Calu3 (cell line): Measurements from ENCODE around the gene MED27. TPM values are rescaled to one million over a fixed set of nuclear protein-coding genes. Genes with fewer than 3 reads are reported as not detected.
A peak's percentile ranks its signal among the peaks of the same experiment; 100 is the strongest.

Source experiments
- BruUV-seq: library from RNA; stranded (reverse); fragments of 400-500 nt; replicated peaks from 2 replicates; lab custom pipeline; 2021; lab: Mats Ljungman, UMichigan
- CTCF ChIA-PET: fragments of 300-600 bp; sonication (Branson Sonifier 250); formaldehyde crosslinking; loops from one replicate; lab custom pipeline; 2022; ENCODE audit warnings: antibody characterized with exemption; lab: Charles Lee
- DNase-seq: peaks from one replicate; pipeline ENCODE4 v3.0.0; 2022
- H3K27ac Mint-ChIP-seq: one replicate; pipeline ENCODE4 v1.8.0; 2022; ENCODE audit warnings: mixed read lengths; ENCODE audit not compliant: unreplicated experiment
- H3K27me3 Mint-ChIP-seq: one replicate; pipeline ENCODE4 v1.8.0; 2022; ENCODE audit warnings: mixed read lengths; ENCODE audit not compliant: unreplicated experiment
- H3K36me3 Mint-ChIP-seq: one replicate; pipeline ENCODE4 v1.8.0; 2022; ENCODE audit warnings: mild to moderate bottlenecking, moderate library complexity, mixed read lengths; ENCODE audit not compliant: insufficient read depth, unreplicated experiment
- H3K4me1 Mint-ChIP-seq: one replicate; pipeline ENCODE4 v1.8.0; 2022; ENCODE audit warnings: mild to moderate bottlenecking, low read depth, mixed read lengths; ENCODE audit not compliant: unreplicated experiment
- H3K4me3 Mint-ChIP-seq: one replicate; pipeline ENCODE4 v1.8.0; 2022; ENCODE audit warnings: mild to moderate bottlenecking, low read depth, moderate library complexity, mixed read lengths; ENCODE audit not compliant: unreplicated experiment
- H3K9me3 Mint-ChIP-seq: one replicate; pipeline ENCODE4 v1.8.0; 2022; ENCODE audit warnings: low read depth, mixed read lengths; ENCODE audit not compliant: unreplicated experiment
- intact Hi-C: fragments of 100-400 bp; cut with micrococcal nuclease; formaldehyde crosslinking; loops from one replicate; pipeline ENCODE4 v1.10.0; 2022; ENCODE audit not compliant: unreplicated experiment
- total RNA-seq: library from RNA; stranded (reverse); gene quantifications from 2 replicates; pipeline ENCODE4 v1.2.3, GENCODE V29; 2022
- TF ChIP-seq, protein P1 (sequence below): fragments of 200-600 bp; IDR thresholded peaks from one replicate; pipeline ENCODE4 v1.8.0; 2022; ENCODE audit warnings: antibody characterized with exemption; ENCODE audit not compliant: unreplicated experiment

MED27 gene
- total RNA-seq, 1 experiment from 2014 or later, result 19.3 TPM

GRCh38 chr9:131837316-131837715, 242.4 kb downstream of the MED27 start:
- TF ChIP-seq, protein P1, sequence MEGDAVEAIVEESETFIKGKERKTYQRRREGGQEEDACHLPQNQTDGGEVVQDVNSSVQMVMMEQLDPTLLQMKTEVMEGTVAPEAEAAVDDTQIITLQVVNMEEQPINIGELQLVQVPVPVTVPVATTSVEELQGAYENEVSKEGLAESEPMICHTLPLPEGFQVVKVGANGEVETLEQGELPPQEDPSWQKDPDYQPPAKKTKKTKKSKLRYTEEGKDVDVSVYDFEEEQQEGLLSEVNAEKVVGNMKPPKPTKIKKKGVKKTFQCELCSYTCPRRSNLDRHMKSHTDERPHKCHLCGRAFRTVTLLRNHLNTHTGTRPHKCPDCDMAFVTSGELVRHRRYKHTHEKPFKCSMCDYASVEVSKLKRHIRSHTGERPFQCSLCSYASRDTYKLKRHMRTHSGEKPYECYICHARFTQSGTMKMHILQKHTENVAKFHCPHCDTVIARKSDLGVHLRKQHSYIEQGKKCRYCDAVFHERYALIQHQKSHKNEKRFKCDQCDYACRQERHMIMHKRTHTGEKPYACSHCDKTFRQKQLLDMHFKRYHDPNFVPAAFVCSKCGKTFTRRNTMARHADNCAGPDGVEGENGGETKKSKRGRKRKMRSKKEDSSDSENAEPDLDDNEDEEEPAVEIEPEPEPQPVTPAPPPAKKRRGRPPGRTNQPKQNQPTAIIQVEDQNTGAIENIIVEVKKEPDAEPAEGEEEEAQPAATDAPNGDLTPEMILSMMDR, result no peak
- no TSS peak for BruUV-seq
- DNase-seq, result peak; percentile 14
- Mint-ChIP-seq H3K27me3 (peaks cover 64% of the 10 kb centered on the region), H3K36me3 (no peaks in the 10 kb centered on the region), H3K4me3 (no peak overlapping the region), H3K27ac (no peak overlapping the region), H3K4me1 (no peaks in the 10 kb centered on the region), H3K9me3 (no peaks in the 10 kb centered on the region)
- CTCF ChIA-PET, result no interaction called here
- intact Hi-C loops, result no loop called here

GRCh38 chr9:131836607-131837315, 242.9 kb downstream of the MED27 start:
- Mint-ChIP-seq H3K27me3 (peaks cover 59% of the 10 kb centered on the region), H3K4me1 (no peaks in the 10 kb centered on the region), H3K27ac (no peak overlapping the region), H3K4me3 (no peak overlapping the region), H3K9me3 (no peaks in the 10 kb centered on the region), H3K36me3 (no peaks in the 10 kb centered on the region)
- intact Hi-C loops, result no loop called here
- TF ChIP-seq, protein P1, result no peak
- no TSS peak for BruUV-seq
- DNase-seq, result no peak
- CTCF ChIA-PET, result interaction anchor here (0.6 kb wide), 1 partner anchor 52 kb away, joined by 3 read pairs; no protein-coding TSS in a partner anchor

DNA sequence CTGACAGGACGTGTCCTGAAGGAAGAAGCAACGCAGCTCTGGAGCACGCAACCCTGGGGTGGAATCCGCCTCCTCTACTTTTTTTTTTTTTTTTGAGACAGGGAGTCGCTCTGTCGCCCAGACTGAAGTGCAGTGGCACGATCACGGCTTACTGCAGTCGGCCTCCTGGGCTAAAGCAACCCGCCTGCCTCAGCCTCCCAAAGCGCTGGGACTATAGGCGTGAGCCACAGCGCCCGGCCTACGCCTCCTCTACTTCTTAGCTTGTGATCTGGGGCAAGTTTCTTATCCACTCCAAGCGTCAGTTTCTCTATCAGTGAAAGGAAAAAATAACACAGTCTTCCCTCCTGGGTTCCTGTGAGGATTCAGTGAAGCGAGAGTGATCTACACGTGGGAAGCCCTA, 243.6 kb downstream of the MED27 start:
- Mint-ChIP-seq H3K36me3 (no peaks in the 10 kb centered on the region), H3K4me1 (no peaks in the 10 kb centered on the region), H3K27ac (no peak overlapping the region), H3K27me3 (peaks cover 52% of the 10 kb centered on the region), H3K4me3 (no peak overlapping the region), H3K9me3 (no peaks in the 10 kb centered on the region)
- CTCF ChIA-PET, result no interaction called here
- no TSS peak for BruUV-seq
- DNase-seq, result no peak
- intact Hi-C loops, result no loop called here
- TF ChIP-seq, protein P1, result no peak

DNA sequence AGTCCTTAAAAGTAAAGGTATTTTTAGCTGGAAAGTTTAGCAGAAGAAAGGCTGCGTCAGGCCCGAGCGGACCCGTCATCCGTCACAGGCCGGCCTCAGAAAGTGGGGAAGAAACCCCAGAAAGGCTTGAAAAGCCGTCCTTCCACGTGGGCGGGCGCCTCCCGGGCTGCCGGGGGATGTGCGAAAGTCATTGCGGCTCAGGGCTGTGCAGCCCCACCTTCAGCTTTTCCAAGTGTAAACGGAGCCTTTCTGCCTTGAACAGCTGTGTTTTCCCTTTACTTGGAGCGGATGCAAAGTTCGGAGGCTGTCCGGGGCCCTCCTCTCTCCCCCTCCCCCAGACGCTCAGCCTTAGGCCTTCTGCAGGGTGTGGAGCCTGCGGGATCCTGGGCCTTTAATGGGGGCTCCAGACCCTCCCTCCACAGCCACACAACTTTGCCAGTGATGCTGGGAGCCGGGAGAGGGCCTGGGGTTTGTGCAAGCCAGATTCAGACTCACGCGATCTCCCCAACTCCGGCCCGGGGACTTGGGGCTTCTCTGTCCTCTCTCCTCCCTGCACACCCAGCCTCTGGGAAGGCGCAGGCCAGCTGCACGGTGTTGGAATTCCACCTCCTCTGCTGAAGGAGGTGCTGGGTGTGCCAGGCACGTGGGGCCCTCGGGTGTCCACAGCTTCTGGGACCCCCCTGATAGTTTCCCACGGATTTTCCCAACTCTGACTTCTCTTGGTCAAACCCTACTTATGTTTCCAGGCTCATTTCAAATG, 244.3 kb downstream of the MED27 start:
- TF ChIP-seq, protein P1, result no peak
- Mint-ChIP-seq H3K9me3 (no peaks in the 10 kb centered on the region), H3K36me3 (no peaks in the 10 kb centered on the region), H3K27ac (no peak overlapping the region), H3K4me1 (no peaks in the 10 kb centered on the region), H3K27me3 (peaks cover 47% of the 10 kb centered on the region), H3K4me3 (no peak overlapping the region)
- DNase-seq, result no peak
- BruUV-seq, result no TSS peak
- CTCF ChIA-PET, result no interaction called here
- intact Hi-C loops, result no loop called here
